Caki2 (cell line): ENCODE results near the gene ZBTB20. TPM values are rescaled to one million over a fixed set of nuclear protein-coding genes. Genes with fewer than 3 reads are reported as not detected.
A peak's percentile ranks its signal among the peaks of the same experiment; 100 is the strongest.

Source experiments
- DNase-seq: peaks from one replicate; pipeline ENCODE4 v3.0.0-alpha.2; 2015; ENCODE audit warnings: low read depth
- in situ Hi-C: cut with HindIII; loops from 2 replicates; pipeline ENCODE4 v1.10.0; 2016; ENCODE audit warnings: low sequenced_read_pairs, low pct_unique_long_range_greater_than_20kb, mixed read lengths
- total RNA-seq: library from RNA; depleted of rRNA; stranded (reverse); fragments of >200 nt; shearing (Covaris generic); gene quantifications from 2 replicates; pipeline ENCODE4 v1.2.3, GENCODE V29; 2014; ENCODE audit warnings: low replicate concordance

ZBTB20 gene
- total RNA-seq, 1 experiment from 2014 or later: 10.0 TPM

DNA sequence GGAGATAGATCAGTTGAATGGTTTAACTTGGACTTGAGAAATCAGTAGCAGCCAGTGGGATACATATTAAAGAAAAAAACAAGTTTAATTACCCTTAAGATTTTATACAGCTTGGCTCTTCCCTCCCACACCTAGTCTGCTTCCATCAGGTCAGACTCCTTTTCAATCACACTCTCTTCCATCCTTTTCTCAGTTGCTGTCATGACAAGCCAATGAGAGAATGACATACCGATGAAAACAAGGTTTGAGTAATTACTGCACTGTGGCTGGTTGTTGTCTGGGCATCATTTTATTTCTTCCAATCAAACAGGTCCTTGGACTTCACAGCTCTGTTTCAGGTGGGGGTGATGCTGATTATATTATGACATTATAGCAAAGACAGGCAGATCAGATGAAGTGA lies 424.6 kb downstream of the ZBTB20 start:
- in situ Hi-C loops: no loop called here
- DNase-seq: no peak

DNA sequence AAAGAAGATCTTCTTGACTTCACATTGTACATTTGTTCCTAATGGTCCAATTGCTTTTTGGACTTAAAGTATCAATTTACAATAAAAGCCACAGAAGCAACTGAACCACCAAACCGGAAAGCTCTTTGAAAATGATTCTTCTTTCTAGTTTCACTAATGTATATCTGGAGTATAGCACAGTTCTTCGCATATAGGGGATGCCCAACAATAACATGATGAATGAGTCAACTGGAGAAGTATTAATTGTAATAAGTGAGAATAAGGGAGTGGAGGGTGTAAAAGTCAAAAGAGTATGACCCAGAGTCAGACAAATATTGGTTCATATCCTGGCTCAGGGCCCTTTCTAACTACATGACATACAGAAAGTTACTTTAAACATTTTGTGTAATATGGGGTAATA lies 425.2 kb downstream of the ZBTB20 start:
- in situ Hi-C loops: no loop called here
- no peak for DNase-seq

DNA sequence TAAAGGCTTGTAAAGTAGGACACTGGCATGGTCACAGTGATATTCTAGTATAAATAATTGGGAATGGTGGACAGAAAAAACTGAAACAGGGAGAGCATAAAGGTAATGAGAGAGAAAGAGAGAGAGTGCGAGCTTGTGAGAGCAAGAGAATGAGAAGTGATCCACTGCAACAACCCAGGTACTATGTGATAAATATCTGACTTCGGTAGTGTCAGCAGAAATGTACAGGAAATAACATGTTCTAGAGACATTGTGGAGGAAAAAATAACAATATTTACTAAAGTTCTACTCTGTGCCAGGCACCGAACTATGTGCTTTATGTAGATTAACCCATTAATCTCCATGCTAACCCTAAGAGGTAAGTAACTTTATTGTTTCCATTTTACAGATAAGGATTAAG lies 425.9 kb downstream of the ZBTB20 start:
- in situ Hi-C loops: no loop called here
- no peak for DNase-seq

DNA sequence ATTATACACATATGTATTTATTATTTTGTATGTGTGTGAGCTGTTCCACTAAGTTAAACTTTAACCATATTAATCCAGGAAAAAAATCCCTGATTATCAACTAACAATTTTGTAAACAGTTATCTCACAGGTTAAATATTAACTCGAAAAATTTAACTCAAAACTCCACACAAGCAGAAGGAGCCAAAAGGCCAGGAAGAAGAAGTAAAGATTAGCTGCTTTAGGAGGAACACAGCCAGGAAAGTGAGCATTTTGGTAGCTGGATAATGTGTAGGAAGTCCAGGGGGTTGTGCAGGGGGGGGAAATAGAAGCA lies 428.2 kb downstream of the ZBTB20 start:
- in situ Hi-C loops: no loop called here
- DNase-seq: peak; percentile 49

DNA sequence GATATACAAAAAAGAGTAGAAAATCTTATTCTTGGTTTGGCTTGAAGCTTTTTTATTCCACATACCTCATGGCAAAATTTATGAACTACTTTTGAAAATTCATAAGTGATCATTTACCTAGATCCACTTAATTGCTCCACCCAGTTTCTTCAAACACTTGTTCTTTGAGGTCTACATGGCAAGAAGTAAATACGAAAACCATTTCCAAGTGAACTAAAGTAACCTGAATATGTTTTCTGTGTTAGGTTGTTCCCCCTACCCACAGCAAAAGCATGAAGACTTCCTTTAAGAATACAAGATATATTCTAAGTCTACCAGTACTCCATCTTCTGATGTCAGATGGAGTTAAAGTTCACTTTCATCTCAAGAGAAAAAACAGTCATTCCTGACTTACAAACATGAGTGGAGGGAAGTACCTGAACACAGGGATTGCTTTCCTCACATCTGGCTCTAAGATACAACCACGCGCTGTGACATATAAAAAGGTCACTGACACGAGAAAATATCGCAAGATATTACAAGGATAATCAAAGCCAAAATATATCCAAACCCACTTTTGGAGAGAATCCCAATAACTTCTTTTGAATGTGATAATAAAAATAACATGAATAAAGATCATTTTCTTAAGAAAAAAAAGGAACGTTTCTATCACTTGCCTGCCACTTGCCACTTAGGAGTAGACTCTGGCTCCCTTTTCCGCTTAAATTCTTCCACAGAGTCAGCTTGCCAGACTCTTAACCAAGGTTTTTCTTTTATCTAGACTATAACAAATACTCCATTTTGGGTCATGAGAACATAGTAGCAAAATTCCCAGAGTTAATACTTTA lies 428.8 kb downstream of the ZBTB20 start:
- in situ Hi-C loops: no loop called here
- DNase-seq: no peak

DNA sequence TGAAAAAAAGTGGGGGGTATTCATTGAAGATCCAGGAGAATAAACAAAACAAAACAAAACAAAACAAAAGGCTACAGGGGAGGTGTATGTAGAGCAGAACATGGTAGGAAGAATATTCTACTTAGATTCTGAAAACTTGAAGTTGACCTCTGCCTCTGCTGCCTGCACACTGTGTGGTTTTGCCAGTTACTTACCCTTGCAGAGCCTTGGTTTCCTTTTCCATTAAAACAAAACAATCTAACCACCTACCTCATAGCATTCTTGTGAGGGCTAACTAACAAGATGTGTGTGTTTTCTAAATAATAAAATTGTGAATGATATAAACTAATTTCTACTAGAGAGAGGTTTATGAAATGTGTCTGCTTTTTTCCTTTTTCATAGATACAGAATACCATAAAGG lies 430.2 kb downstream of the ZBTB20 start:
- in situ Hi-C loops: no loop called here
- DNase-seq: no peak

DNA sequence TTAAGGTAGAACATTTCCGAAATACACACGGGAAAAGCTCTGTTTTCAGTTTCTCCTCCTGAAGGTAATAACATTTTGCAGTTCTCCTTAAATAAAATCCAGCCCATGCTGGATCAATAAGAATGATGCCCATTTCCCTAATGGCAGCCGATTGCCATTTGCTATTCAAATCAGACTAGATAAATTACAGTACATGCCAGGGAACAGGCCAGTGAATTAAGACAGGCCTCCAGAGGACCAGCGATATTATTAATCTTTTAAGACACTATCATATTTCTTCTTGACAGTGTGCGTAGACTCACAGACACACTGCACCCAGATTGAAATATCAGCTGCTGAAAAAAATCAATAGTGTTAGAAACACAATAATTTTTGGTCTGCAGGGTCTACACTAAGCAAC lies 431.0 kb downstream of the ZBTB20 start:
- in situ Hi-C loops: no loop called here
- no peak for DNase-seq

DNA sequence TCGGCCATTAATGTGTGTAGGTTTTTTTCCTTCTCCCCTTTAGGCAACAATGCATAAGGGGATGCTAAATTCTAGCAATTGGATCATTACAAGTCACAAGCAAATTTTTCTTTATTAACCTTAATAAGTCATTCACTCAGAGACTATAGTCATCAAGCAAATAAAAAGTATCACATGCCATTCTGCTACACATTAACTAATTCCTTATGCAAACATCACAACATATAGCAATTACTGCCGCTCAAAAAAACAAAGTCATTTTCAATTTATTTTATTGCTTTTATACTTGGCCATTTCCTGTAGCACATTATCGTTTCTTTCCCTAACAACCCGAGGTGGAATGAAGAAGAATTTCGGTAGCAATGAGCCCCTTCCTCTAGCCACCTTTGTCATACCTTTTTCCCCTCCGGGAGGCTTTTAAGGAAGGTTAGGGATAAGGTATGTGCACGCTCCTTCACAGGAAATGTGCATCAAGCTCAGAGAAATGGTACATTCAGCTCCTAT lies 432.1 kb downstream of the ZBTB20 start:
- in situ Hi-C loops: no loop called here
- DNase-seq: no peak

DNA sequence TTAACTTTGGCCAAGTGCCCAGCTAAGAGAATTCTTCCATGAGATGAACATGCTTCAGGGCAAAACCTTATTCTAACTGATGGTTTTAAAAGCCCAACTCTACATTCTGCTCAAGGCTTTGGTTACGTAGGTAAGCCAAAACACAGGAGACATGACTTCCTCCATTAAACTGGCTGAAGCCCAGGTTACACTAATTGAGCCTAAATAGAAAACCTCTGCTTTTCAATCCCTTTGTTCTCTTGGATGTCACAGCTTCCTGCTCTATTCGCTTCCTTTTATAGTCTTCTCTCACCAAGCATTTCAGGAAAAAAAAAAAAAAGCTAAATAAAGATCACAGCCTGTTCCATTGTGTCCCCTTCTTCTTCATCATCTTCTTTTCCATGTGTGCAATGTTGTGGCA lies 432.9 kb downstream of the ZBTB20 start:
- in situ Hi-C loops: no loop called here
- no peak for DNase-seq

DNA sequence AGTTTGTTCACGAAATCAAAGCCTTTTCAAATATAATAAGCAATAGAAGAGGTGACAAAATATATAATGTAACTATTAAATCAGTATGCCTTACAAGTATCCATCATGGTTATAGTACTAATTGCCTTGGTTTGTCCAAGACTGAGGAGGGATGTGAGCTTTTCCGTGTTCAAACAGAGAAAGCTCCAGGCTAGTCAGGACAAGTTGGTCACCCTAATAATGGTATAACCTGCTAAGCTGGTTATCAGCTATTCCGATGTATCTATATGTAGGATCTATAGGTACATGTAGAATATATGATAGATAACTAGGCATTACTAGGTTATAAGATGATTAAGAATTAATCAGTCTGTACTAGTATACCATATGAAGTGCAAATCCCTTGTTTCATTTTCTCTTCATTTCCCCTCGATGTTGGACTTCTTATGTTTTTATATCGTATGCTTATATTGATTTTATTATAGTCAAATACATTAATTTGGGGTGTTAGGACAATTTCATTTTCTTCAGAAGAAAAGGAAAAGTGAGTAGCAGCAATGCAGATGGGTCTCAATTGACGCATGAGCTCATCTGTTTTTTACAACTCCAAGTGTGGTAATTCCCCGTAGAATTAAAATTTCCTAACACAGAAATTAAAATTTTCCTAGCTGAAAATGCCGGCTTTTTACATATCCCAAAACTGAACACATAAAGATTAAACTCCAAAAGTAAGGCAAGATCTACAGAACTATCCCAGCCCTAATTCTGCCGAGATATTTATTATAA lies 434.2 kb downstream of the ZBTB20 start:
- in situ Hi-C loops: no loop called here
- no peak for DNase-seq

DNA sequence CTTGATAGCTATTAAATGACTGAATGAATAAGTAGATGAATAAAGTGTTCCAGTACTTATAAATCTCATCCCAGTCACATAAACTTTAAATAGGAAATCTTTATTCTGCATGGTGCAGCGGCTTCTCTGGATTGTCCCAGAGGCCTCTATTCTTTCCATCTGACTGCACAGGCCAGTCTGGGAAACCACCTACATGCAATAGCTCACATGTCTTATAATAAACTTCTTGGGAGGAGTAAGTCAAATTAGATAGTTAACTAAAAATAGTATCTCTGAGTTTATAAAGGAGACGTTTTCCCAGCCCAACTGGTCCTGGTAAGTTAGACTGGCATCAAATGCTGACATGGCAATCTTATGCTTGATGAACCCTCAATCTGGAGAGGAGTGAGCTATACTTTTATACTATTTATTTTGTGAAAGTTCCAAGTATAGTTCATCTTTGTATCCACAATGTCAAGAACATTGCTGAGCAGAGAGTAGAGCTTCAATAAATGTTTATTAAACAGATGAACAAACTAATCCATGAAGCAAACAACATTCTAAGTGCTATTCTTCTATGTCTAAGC lies 435.7 kb downstream of the ZBTB20 start:
- DNase-seq: peak; percentile 65

DNA sequence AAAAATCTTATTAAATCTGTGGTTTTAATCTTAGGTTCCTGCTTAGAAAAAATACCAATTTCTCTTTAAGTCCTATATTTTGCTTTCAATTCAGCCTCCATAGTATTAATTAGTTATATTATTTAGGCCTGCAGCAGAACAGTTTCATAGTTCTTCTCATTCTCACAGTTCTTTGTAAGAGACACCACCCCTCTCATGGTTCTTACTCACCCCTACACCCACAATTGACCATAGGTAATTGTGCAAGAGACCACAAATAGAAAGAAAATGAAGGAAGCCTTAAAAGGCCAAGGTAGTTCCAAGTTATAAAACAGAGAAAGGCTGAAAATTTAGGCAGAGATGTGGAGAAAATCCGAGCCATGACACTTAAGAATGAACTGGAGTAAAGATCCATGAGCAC lies 438.0 kb downstream of the ZBTB20 start:
- in situ Hi-C loops: no loop called here
- DNase-seq: no peak

More for the DNA sequence above, 435.7 kb downstream of the ZBTB20 start:
- in situ Hi-C loops: no loop called here

DNA sequence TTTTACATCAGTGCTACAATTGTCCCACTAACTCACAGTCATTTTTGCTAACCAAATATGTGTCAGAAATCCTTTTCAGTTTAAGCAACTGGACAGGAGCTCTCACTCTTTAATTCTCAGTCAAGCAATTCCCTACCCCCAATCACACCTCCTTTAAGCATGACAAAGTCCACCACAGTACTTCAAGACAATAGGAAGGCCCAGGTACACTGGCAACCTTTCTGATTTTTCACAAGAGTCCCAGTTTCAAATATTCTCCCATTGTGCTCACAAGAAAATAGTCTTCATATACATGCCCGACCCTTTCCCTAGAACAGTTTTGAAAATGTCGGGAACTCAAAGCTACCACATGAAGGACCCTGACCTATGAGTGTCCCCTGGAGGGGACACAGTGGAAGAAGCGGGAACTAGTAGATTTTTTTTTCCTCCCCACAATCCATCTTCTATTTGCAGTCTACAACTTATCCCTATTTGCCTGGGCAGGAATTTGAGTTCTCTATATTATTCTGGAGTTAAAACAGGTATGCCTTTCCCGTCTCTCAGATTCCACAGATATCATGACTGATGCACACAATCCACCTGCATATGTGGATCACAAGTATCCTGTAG lies 439.7 kb downstream of the ZBTB20 start:
- in situ Hi-C loops: no loop called here
- DNase-seq: no peak

DNA sequence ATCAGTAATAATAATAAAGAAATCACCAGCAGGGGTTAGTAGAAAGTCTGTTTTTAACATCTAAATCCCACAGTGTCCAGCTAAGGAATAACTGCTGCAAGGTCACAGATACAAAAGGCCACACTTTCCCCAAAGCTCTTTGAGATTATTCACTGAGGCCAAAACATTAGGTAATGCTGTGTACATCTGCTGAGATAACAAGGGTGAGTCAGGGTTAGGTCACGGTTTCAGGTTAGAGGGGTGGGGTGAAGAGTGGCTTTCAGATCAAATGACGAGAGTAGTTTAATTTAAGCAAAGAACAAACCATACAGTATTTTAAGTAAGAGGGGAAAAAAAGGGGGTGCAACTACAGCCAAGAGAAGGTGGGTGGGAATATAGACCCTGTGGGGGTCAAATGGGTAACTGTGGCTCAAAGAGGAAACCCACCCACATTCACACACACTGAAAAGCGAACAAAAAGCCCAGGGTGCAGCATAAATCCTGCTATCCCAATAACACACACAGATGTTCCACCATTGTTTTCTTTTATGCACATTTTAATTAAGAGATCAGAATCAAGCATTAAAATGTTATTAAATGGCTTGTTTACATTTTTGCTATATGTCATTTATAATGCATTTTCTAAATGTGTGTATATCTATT lies 440.4 kb downstream of the ZBTB20 start:
- DNase-seq: peak; percentile 54
- in situ Hi-C loops: no loop called here

DNA sequence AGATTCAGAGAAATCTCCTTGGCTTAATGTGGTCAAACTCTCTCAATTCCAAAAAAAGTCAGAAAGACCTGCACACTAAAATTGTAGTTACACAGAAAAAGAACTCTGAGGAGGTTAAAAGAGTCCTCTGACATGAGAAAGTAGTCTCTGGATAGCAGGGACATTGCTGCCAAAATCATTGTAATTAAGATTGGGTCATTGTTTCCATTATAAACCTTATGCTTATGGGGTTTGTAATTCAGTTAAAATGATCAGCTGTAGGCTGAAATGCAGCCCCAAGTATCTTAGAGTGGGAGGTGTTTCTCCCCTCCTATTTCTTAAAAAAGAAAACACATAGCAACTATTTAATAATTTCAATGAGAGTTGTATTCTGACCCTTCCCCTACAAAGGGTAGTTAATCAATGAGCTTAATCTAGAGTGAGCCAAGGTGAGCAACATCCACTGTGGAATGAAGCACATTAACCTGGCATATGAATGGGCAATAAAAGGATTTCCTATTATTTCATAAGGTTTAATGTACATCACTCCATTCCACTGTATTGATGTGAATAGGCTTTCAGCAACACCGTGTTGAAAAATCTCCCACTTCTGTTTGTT lies 446.4 kb downstream of the ZBTB20 start:
- DNase-seq: no peak
- in situ Hi-C loops: no loop called here

DNA sequence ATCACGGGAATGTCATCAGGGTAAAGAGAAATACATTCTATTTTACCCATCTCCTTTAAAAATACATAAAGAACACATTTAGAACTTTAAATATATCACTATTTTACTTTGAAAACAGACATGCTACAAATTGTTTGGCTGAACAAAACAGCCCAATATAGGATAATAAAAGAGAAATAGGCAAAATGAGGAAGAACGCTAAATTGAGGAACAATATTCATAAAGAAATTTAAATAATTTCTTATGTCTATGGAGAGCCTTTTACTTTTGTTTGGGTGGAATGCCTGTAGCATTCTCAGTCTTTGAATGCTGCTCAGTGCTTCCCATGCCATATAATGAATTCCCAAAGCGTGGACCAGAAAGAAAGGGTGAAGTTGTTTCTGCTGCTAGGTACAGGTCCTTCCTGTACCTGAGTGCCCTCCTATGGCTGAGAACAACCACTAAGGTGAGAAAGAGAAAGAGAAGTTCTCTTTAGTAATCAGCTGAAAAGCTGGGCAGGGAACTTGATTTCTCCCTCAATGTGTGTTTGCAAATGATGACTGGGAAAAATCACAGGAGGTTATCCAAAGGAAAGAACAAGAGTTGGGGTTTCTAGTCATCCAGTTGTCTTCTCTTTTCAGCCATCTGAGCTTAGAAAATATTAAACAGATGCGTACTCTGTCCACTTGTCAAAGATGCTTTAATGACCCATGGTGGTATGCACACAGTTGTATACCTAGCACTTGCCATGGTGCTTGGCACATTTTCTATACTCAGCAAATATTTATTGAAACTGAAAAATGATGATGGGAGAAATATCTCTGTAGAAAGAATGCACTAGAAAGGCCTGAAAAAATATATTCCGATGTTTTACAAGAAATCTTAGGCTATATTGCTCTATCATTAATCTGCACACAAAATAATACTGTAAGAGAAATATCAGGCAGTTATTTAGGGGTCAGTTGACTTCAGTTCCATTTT lies 448.7 kb downstream of the ZBTB20 start:
- DNase-seq: no peak
- in situ Hi-C loops: no loop called here

DNA sequence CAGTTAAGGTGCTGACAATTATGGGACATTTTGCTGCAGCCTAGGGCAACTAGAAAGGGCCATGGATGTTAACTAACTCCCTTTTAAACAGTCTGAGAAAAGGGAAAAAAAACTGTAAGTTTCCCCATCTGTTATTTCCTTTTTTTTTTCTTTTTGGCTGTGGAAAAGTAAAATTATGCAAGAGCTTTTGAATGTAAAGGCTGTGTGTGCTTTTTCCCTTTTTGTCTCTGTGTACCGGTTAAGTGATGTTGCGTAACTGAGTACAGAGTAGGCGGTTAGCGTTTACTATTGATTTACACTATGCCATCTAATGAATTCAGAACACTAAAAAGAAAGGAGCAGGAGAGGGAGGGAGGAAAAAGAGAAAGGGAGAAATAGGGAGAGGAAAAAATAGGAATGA lies 449.7 kb downstream of the ZBTB20 start:
- DNase-seq: no peak
- in situ Hi-C loops: no loop called here
